ACC112 (cell line): Measurements from ENCODE around the gene NAA10.

Source experiments
- H2AFZ ChIP-seq: fragments of 200-600 bp; sonication (generic); one replicate; pipeline ENCODE4 v1.6.0; 2017; ENCODE audit warnings: antibody characterized with exemption, low read length; ENCODE audit not compliant: unreplicated experiment
- H3K27ac ChIP-seq: fragments of 200-600 bp; sonication (generic); 2 replicates; pipeline ENCODE4 v1.5.1; 2014; ENCODE audit warnings: low read depth, mild to moderate bottlenecking, antibody characterized with exemption, low read length, moderate library complexity
- H3K27me3 ChIP-seq: fragments of 200-600 bp; sonication (generic); 2 replicates; pipeline ENCODE4 v1.6.1; 2014; ENCODE audit warnings: mild to moderate bottlenecking, antibody characterized with exemption, low read length, moderate library complexity, mixed read lengths; ENCODE audit not compliant: insufficient read depth
- H3K36me3 ChIP-seq: fragments of 200-600 bp; sonication (generic); 2 replicates; pipeline ENCODE4 v1.6.1; 2016; ENCODE audit warnings: mild to moderate bottlenecking, antibody characterized with exemption, low read length, moderate library complexity, mixed read lengths; ENCODE audit not compliant: insufficient read depth
- H3K4me1 ChIP-seq: fragments of 200-600 bp; sonication (generic); one replicate; pipeline ENCODE4 v1.6.1; 2016; ENCODE audit warnings: low read length, mixed read lengths; ENCODE audit not compliant: insufficient read depth, unreplicated experiment, control insufficient read depth
- H3K4me3 ChIP-seq: fragments of 200-600 bp; sonication (generic); 2 replicates; pipeline ENCODE4 v1.5.1; 2014; ENCODE audit warnings: mild to moderate bottlenecking, low read depth, low read length
- H3K79me2 ChIP-seq: fragments of 200-600 bp; sonication (generic); one replicate; pipeline ENCODE4 v1.6.0; 2016; ENCODE audit warnings: low read length; ENCODE audit not compliant: control insufficient read depth, unreplicated experiment, insufficient read depth

Gene NAA10

DNA sequence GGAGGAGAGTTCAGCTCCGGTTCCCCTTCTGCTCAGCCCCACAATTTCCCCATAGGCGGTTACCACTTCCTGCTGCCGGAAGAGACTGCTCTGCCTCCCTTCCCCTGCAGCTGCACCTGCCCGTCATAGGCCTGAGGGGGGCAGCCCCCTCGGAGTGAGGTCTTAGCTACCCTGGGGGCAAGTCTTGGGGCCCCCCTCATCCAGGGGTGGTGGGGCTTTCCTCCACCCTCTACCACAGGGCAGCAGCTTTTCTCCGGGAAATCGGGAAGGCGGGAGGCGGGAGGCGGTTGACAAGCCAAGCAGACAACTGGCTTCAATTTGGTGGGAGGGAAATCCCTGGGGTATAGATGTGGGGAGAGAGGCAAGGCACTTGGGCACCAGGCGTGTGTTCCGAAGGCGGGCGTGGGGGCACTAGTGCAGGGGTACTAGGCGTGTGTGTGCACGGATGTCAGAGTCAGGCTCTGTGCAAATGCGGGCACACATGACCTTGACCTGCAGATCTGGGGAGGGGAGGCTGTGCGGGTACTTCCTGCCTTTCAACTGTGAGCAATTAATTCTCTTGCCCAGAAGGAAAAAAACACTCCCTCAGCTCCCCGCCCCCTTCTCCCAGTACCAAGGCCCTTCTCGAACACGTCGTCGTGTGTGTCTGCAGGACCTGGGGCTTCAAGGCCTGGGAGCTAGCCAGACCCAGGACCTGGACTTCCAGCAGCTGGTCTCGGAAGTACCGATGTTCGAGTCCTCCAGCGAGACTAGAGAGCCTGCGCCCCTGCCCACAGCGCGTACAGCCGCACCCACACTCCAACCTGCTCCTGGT lies 7.8 kb downstream of the NAA10 start:
- H3K4me3 ChIP-seq = peak overlapping the region; percentile 84
- peak overlapping the region; percentile 84 for H3K27ac ChIP-seq
- H2AFZ ChIP-seq = no peak overlapping the region
- H3K27me3 ChIP-seq = no peaks in the 10 kb centered on the region
- no peaks in the 10 kb centered on the region for H3K79me2 ChIP-seq
- H3K36me3 ChIP-seq = no peaks in the 10 kb centered on the region
- H3K4me1 ChIP-seq = peaks cover 9% of the 10 kb centered on the region

- peaks cover 9% of the 10 kb centered on the region for H3K4me1 ChIP-seq
- no peak overlapping the region for H3K27ac ChIP-seq
These were observed 8.3 kb downstream of the NAA10 start for GRCh38 chrX:153926552-153926857.

DNA sequence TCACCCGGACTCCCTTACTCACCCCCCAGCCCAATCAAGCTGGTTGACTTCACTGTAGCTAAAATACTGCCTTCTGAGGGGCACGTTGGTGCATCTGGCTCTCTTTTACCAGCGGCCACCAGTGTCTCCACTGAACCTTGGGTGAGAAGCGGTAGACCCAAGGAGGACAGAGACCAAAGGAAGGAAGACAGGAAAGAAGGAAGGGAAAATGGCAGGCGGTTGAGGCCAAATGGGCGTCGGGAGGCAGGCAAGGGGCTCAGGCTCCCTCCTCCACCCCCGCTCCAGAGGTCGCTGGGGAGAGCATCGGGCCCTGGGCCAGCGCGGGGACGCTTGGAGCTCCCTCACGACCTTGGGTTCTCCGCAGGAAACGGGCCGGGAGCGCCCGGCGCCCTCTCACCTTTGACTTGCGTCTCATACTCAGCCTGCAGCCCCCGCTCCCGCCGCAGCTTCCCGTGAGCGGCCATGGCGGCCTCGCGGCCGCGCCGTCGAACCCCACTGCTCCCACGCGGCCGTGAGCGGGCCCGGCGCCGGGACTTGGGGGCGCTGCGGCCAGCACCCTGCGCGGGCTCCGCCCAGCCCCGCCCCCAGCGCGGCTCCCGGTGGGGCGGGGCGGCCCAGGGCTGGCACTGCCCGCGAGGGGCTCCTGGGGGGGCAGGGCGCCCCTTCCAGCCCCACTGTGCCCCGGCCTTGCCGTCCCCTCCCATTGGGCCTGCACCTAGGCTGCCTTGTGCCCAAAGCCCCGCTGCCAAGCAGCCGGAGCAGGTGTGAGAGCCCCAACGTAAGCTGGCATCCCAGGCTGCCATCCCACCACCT lies 8.9 kb downstream of the NAA10 start, which contains the start of gene ARHGAP4:
TSS of gene ARHGAP4 (minus strand) at position 526 of the 813 bp plus-strand sequence. CDS start at position 464, 62 bp downstream.
- Histone ChIP-seq H2AFZ (no peak within 1 kb of the TSS), H3K27ac (no peak within 1 kb of the TSS; the same call in 1 of the 2 replicates), H3K79me2 (no peaks in the 10 kb centered on the region), H3K4me3 (peak within 1 kb of the TSS; percentile 84), H3K4me1 (peaks cover 9% of the 10 kb centered on the region), H3K27me3 (no peaks in the 10 kb centered on the region), H3K36me3 (no peaks in the 10 kb centered on the region)

More at GRCh38 chrX:153926552-153926857, 8.3 kb downstream of the NAA10 start:
- peak overlapping the region; percentile 84; the same call in 1 of the 2 replicates for H3K4me3 ChIP-seq
- no peaks in the 10 kb centered on the region for H3K36me3 ChIP-seq
- H2AFZ ChIP-seq = no peak overlapping the region
- H3K79me2 ChIP-seq = no peaks in the 10 kb centered on the region
- H3K27me3 ChIP-seq = no peaks in the 10 kb centered on the region

DNA sequence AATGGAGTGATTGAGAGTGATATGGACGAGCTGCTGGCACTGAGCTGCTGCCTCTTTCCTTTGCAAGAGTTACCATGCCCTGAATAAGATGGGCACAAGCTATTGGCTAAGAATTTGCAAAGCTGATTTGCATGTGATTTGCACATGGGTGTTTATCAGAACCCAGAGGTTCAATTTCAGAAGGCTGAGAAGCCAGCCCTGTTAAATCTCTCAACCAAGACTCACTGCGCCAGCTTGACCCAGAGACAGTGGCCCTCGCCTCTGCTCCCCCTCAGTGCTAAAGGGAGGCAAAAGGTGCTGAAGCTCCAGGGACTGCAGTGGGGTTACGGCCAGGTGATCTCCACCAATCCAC lies 9.5 kb downstream of the NAA10 start:
- Histone ChIP-seq H3K4me1 (peaks cover 9% of the 10 kb centered on the region), H2AFZ (no peak overlapping the region), H3K4me3 (no peak overlapping the region), H3K27ac (no peak overlapping the region), H3K79me2 (no peaks in the 10 kb centered on the region), H3K27me3 (no peaks in the 10 kb centered on the region), H3K36me3 (no peaks in the 10 kb centered on the region)

DNA sequence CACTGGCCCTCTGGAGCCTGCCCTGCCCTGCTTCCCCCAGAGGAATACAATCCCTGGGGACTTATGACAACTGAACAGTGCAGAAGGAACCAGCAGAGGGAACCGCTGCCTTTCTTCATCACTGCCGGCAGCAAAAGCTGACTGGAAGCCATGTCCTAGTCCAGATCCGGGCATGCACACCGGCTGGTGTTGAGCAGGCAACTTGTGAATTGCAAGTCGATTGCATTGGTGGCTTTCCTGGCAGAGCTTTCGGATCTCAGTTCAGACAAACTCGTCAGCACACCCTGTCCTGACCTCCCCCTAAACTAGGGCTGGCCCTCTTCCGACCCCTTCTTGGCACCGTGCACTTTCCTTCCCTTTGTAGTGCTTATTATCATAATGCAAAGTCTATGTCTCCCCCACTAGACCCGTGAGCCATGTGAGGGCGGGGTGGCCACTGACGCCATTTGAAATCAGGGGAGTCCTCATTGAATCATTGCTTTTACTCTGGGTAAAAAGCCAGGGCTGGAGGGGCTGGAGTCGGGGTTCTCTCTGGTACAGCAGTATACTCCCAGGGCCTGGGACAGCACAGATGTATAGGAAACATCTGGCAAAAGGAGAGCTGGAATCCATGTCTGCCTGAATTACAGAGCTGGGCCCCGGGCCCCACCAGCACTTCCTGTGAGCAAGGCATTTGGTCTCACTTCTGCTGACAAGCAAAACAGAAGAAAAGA lies 10.5 kb downstream of the NAA10 start:
- H3K27ac ChIP-seq = no peak overlapping the region
- no peaks in the 10 kb centered on the region for H3K36me3 ChIP-seq
- H3K79me2 ChIP-seq = no peaks in the 10 kb centered on the region
- H2AFZ ChIP-seq = no peak overlapping the region
- no peaks in the 10 kb centered on the region for H3K27me3 ChIP-seq
- H3K4me3 ChIP-seq = no peak overlapping the region
- H3K4me1 ChIP-seq = peaks cover 9% of the 10 kb centered on the region

DNA sequence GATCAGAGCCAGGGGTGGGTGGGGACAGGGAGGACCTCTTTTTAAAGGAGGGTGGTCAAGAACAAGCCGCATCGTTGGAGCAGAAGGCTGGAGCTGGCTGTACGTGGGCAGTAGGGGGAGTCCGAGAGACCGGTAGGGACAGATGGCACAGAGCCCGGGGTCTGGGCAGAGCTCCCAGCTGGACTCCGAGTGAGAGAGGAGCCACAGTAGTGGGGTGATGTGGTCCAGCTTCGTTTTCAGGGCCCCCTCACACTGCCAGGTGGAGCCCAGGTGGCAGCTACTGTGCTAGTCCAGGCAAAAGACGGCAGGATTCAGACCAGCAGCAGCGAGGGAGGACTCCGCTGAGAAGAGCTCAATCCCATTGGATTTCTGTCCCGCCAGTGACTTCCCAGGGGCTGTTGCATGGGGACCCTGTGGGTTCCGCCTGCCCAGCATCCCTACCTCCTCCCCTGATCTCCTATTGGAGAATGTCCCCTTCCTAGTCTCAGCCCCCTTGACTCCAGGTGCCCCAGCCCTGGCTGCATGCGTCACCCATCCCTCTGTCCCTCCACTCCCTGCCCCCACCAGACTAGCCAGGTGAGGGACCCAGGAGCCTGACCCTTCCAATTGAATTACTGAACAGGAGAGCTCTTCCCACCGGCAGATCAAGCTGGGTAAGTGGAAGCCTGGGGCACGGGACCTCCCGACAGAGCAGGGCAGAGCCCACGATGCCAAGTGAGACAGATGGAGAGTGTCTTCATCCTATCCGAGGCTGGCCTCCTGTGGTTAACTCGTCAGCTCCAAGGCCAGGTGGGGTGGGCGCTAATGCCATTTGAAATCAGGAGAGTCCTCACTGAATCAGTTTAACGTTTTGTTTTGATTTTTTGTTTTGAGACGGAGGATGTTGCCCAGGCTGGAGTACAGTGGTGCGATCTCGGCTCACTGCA lies 11.6 kb downstream of the NAA10 start:
- H3K79me2 ChIP-seq = no peaks in the 10 kb centered on the region
- no peak overlapping the region for H2AFZ ChIP-seq
- no peaks in the 10 kb centered on the region for H3K27me3 ChIP-seq
- no peak overlapping the region for H3K4me3 ChIP-seq
- H3K36me3 ChIP-seq = no peaks in the 10 kb centered on the region
- no peak overlapping the region for H3K27ac ChIP-seq
- peaks cover 9% of the 10 kb centered on the region for H3K4me1 ChIP-seq

DNA sequence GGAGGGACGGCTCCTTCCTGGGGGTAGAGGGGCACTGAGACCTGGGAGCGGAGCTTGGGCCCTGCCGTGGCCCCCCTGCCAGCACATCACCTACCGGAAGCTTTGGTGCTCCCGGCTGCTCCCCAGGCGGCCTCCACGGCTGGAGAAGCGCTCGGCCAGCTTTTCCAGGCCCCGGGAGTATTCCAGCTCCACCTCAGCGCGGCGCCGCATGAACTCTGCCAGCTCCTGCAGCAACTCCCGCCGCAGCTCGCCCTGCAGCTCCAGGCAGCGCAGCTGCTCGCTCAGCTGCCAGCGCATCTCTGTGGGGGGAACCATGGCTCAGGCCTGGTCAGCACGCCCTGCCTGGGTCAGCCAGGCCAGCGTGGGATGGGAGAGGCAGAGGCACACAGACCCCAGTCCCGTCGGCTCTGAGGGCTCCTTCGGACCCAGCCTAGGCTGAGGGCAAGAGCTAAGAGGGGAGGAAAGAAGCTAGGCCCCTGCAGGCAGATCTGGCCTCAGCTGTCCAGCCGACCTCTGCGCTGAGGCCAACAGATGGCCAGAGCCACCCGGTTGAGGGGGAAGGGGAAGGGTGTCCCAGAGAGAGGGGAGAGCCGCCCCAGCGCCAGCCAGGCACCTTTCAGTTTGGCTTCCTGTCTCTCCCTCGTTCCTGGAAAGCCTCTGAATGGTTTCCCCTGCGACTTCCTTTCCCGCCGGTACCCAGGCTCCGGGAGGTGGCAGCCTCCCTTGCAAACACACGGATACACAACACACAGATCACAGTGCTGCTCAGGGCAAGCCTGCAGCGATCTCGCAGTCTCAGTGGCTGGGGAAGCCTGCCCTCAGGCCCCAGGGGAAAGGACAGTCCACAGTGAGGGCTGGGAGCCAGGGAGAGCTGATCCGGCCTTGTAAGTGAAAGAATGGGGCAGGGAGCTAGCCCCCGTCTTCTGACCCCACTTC lies 13.1 kb downstream of the NAA10 start:
- peaks cover 4% of the 10 kb centered on the region for H3K4me1 ChIP-seq
- H3K27ac ChIP-seq = no peak overlapping the region
- H3K4me3 ChIP-seq = no peak overlapping the region
- no peaks in the 10 kb centered on the region for H3K27me3 ChIP-seq
- no peaks in the 10 kb centered on the region for H3K79me2 ChIP-seq
- no peaks in the 10 kb centered on the region for H3K36me3 ChIP-seq
- H2AFZ ChIP-seq = no peak overlapping the region

DNA sequence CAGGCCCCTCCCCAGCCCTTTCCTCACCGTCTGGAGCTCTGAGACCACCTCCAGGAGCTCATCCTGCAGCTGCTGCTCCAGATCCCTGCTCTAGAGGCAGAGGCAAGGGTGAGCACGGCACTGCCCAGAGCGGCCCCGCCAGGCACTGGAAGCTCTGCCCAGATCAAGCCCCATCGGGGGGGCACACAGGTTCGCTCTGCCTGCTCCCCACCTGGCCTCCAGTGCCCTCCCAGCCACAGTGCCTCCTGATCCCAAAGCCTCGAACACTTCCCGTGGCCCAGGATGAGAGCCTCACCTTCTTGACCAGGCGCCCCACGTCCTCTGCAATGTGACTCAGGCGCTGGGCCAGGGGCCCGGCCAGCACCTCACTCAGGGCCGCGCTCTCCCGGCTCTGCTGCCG lies 13.8 kb downstream of the NAA10 start:
- Histone ChIP-seq H3K27ac (no peak overlapping the region), H3K79me2 (no peaks in the 10 kb centered on the region), H3K4me1 (no peaks in the 10 kb centered on the region), H2AFZ (no peak overlapping the region), H3K4me3 (no peak overlapping the region), H3K36me3 (no peaks in the 10 kb centered on the region), H3K27me3 (no peaks in the 10 kb centered on the region)

DNA sequence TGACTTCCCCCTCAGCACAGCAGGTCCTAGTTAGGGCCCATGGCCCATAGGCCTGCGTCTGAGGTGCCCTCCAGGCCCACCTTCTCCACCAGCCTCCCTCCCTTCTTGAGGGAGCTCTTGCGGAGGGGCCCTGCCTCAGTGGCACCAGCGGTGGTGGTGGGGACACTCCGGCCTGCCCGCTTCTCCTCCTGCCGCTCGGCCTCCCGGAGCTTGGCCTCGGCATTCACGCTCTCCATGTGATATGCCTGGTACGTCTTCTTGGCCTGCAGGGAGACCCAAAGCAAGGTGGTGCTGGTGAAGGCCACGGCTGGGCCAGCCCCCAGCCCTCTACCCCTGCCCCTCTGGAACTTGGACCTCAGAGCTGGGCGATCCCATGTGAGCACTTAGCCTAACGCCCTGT lies 14.3 kb downstream of the NAA10 start:
- no peaks in the 10 kb centered on the region for H3K27me3 ChIP-seq
- no peaks in the 10 kb centered on the region for H3K4me1 ChIP-seq
- no peak overlapping the region for H3K4me3 ChIP-seq
- H3K36me3 ChIP-seq = no peaks in the 10 kb centered on the region
- H2AFZ ChIP-seq = no peak overlapping the region
- H3K27ac ChIP-seq = no peak overlapping the region
- H3K79me2 ChIP-seq = no peaks in the 10 kb centered on the region
